Measurements from ENCODE around the gene PTGFRN. TPM values are rescaled to one million over a fixed set of nuclear protein-coding genes. Genes with fewer than 3 reads are reported as not detected.

Gene PTGFRN
- total RNA-seq, 1 donor from 2014 or later, result 91.3 TPM

- Histone ChIP-seq H3K27me3 (ENCODE audit: control insufficient read depth, insufficient read depth, low read length) (no peaks in the 10 kb centered on the region), H3K36me3 (ENCODE audit: control insufficient read depth, insufficient read depth, low read length) (no peaks in the 10 kb centered on the region), H3K4me3 (ENCODE audit: low read depth, low read length) (no peak overlapping the region)
- DNase-seq (ENCODE audit: low read depth), result no peak
- TF ChIP-seq CTCF (IDR thresholded peaks at IDR 0.05; ENCODE audit: insufficient read depth, low read length, poor library complexity, severe bottlenecking), result no peak
These were observed 11.7 kb downstream of the PTGFRN start for GRCh38 chr1:116921301-116921885.

GRCh38 chr1:116921937-116922336 lies 12.2 kb downstream of the PTGFRN start:
- DNase-seq (ENCODE audit: low read depth), result no peak
- H3K27me3 ChIP-seq (ENCODE audit: control insufficient read depth, insufficient read depth, low read length), result no peaks in the 10 kb centered on the region
- TF ChIP-seq CTCF (IDR thresholded peaks at IDR 0.05; ENCODE audit: insufficient read depth, low read length, poor library complexity, severe bottlenecking), result no peak

DNA sequence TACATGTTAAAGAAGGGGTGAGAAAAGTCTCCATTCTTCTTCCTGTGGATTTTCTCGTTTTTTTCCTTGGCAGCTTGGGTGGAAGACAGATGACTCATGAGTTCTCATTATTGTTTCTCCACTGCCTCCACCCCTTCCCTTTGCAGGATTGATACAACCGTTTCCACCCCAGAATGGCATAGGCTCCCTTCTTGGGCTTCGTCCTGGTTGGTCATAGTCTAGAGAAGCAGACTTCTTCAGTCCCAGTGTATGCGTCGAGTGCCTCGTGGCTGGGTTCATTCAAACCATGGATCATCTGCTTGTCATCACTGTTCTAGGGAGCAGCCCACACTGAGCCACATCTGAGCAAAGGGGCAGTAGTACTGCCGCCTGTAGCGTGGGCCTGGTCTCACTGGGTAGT lies 13.7 kb downstream of the PTGFRN start:
- no peaks in the 10 kb centered on the region for H3K27me3 ChIP-seq (ENCODE audit: control insufficient read depth, insufficient read depth, low read length)
- TF ChIP-seq CTCF (IDR thresholded peaks at IDR 0.05; ENCODE audit: insufficient read depth, low read length, poor library complexity, severe bottlenecking), result no peak
- H3K4me3 ChIP-seq (ENCODE audit: low read depth, low read length), result no peak overlapping the region
- no peaks in the 10 kb centered on the region for H3K36me3 ChIP-seq (ENCODE audit: control insufficient read depth, insufficient read depth, low read length)
- DNase-seq (ENCODE audit: low read depth), result no peak

More at GRCh38 chr1:116921937-116922336, 12.2 kb downstream of the PTGFRN start:
- H3K4me3 ChIP-seq (ENCODE audit: low read depth, low read length), result no peak overlapping the region
- H3K36me3 ChIP-seq (ENCODE audit: control insufficient read depth, insufficient read depth, low read length), result no peaks in the 10 kb centered on the region

GRCh38 chr1:116927049-116927798 lies 17.5 kb downstream of the PTGFRN start:
- no peak overlapping the region for H3K4me3 ChIP-seq (ENCODE audit: low read depth, low read length)
- H3K36me3 ChIP-seq (ENCODE audit: control insufficient read depth, insufficient read depth, low read length), result no peaks in the 10 kb centered on the region
- no peak for DNase-seq (ENCODE audit: low read depth)
- no peak for TF ChIP-seq CTCF (IDR thresholded peaks at IDR 0.05; ENCODE audit: insufficient read depth, low read length, poor library complexity, severe bottlenecking)
- H3K27me3 ChIP-seq (ENCODE audit: control insufficient read depth, insufficient read depth, low read length), result no peaks in the 10 kb centered on the region

GRCh38 chr1:116929961-116930592 lies 20.4 kb downstream of the PTGFRN start:
- Histone ChIP-seq H3K36me3 (ENCODE audit: control insufficient read depth, insufficient read depth, low read length) (no peaks in the 10 kb centered on the region), H3K27me3 (ENCODE audit: control insufficient read depth, insufficient read depth, low read length) (no peaks in the 10 kb centered on the region), H3K4me3 (ENCODE audit: low read depth, low read length) (no peak overlapping the region)
- no peak for TF ChIP-seq CTCF (IDR thresholded peaks at IDR 0.05; ENCODE audit: insufficient read depth, low read length, poor library complexity, severe bottlenecking)
- DNase-seq (ENCODE audit: low read depth), result no peak

Measured in kidney epithelial cell (primary cell).